Type B pancreatic cell (in vitro differentiated cells): ENCODE data around the gene TNFSF15. TPM values are rescaled to one million over a fixed set of nuclear protein-coding genes. Genes with fewer than 3 reads are reported as not detected.

Experiments used
- DNase-seq: peaks from one replicate; pipeline ENCODE4 v3.0.0; 2021; ENCODE audit warnings: mixed read lengths; ENCODE audit not compliant: unreplicated experiment; ENCODE audit errors: extremely low spot score
- H3K27ac Mint-ChIP-seq: 2 replicates; pipeline ENCODE4 v1.8.0; 2021; ENCODE audit warnings: mild to moderate bottlenecking, mixed read lengths
- H3K27me3 Mint-ChIP-seq: 2 replicates; pipeline ENCODE4 v1.8.0; 2021; ENCODE audit warnings: mixed read lengths
- H3K36me3 Mint-ChIP-seq: 2 replicates; pipeline ENCODE4 v1.8.0; 2021; ENCODE audit warnings: mixed read lengths
- H3K4me1 Mint-ChIP-seq: one replicate; pipeline ENCODE4 v1.8.0; 2021; ENCODE audit warnings: mixed read lengths; ENCODE audit not compliant: unreplicated experiment
- H3K4me3 Mint-ChIP-seq: 2 replicates; pipeline ENCODE4 v1.8.0; 2021; ENCODE audit warnings: mild to moderate bottlenecking, mixed read lengths
- H3K9me3 Mint-ChIP-seq: 2 replicates; pipeline ENCODE4 v1.8.0; 2021; ENCODE audit warnings: mixed read lengths
- CTCF ChIP-seq: fragments of 200-600 bp; sonication (generic); conservative IDR thresholded peaks from 2 replicates; pipeline ENCODE4 v1.5.0; 2021; ENCODE audit warnings: antibody characterized with exemption, mild to moderate bottlenecking
- total RNA-seq: library from RNA; stranded (reverse); gene quantifications from 2 replicates; pipeline ENCODE4 v1.2.1, GENCODE V29; 2021; ENCODE audit warnings: low replicate concordance

Gene TNFSF15
- total RNA-seq, 1 donor from 2014 or later = 3.3 TPM

- peaks cover 6% of the 10 kb centered on the region for H3K9me3 Mint-ChIP-seq
- no peak for DNase-seq
- H3K4me3 Mint-ChIP-seq = no peak overlapping the region
- H3K27me3 Mint-ChIP-seq = no peaks in the 10 kb centered on the region
- H3K4me1 Mint-ChIP-seq = peaks cover 20% of the 10 kb centered on the region
- no peak for TF ChIP-seq CTCF
- no peak overlapping the region for H3K27ac Mint-ChIP-seq
- H3K36me3 Mint-ChIP-seq = no peaks in the 10 kb centered on the region
These were observed 45.5 kb upstream of the TNFSF15 start for GRCh38 chr9:114851306-114851705.

DNA sequence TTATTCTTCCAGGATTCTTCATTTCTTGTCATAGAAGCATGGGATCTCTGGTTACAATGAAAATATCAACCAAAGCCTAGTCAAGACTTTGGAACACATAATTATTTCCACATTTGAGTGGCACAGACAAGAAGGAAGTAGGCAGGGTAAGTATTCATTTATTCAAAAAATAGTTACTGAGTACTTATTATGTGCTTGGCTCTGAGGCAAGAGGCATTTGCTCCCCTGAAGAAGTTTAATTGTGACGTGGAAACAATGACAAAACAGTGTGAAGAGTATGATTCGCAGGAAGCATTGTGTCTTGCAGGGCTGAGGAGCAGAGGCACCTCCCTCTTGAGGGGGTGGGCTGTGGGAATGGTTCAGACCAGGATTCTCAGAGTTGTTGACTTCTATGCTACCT is 45.0 kb upstream of the TNFSF15 start:
- no peak for TF ChIP-seq CTCF
- DNase-seq = no peak
- H3K4me3 Mint-ChIP-seq = no peak overlapping the region
- peaks cover 6% of the 10 kb centered on the region for H3K9me3 Mint-ChIP-seq
- no peak overlapping the region for H3K27ac Mint-ChIP-seq
- peaks cover 20% of the 10 kb centered on the region for H3K4me1 Mint-ChIP-seq
- H3K36me3 Mint-ChIP-seq = no peaks in the 10 kb centered on the region
- H3K27me3 Mint-ChIP-seq = no peaks in the 10 kb centered on the region

- peaks cover 20% of the 10 kb centered on the region for H3K4me1 Mint-ChIP-seq
- no peak for TF ChIP-seq CTCF
- no peak for DNase-seq
- no peak overlapping the region for H3K4me3 Mint-ChIP-seq
- H3K9me3 Mint-ChIP-seq = peaks cover 6% of the 10 kb centered on the region
- H3K27me3 Mint-ChIP-seq = no peaks in the 10 kb centered on the region
- no peak overlapping the region for H3K27ac Mint-ChIP-seq
- no peaks in the 10 kb centered on the region for H3K36me3 Mint-ChIP-seq
These were observed 43.6 kb upstream of the TNFSF15 start for GRCh38 chr9:114849450-114849849.

- Mint-ChIP-seq H3K9me3 (peaks cover 6% of the 10 kb centered on the region), H3K27me3 (no peaks in the 10 kb centered on the region), H3K36me3 (no peaks in the 10 kb centered on the region), H3K4me1 (peaks cover 15% of the 10 kb centered on the region), H3K27ac (no peak overlapping the region), H3K4me3 (no peak overlapping the region)
- TF ChIP-seq CTCF = no peak
- no peak for DNase-seq
These were observed 41.9 kb upstream of the TNFSF15 start for GRCh38 chr9:114847492-114848417.

GRCh38 chr9:114845373-114845772 is 39.5 kb upstream of the TNFSF15 start:
- no peaks in the 10 kb centered on the region for H3K36me3 Mint-ChIP-seq
- H3K27me3 Mint-ChIP-seq = no peaks in the 10 kb centered on the region
- no peak for DNase-seq
- no peak overlapping the region for H3K4me3 Mint-ChIP-seq
- no peak overlapping the region for H3K27ac Mint-ChIP-seq
- H3K9me3 Mint-ChIP-seq = peaks cover 5% of the 10 kb centered on the region
- TF ChIP-seq CTCF = no peak
- no peaks in the 10 kb centered on the region for H3K4me1 Mint-ChIP-seq
